Fibroblast of skin of back (primary cell): ENCODE results near the gene WDTC1.
A peak's percentile ranks its signal among the peaks of the same experiment; 100 is the strongest.

Experiments used
- DNase-seq: peaks from one replicate; pipeline ENCODE4 v3.0.0-alpha.2; 2013

The WDTC1 gene

GRCh38 chr1:27301582-27302199 lies 67.3 kb downstream of the WDTC1 start:
- DNase-seq: no peak

DNA sequence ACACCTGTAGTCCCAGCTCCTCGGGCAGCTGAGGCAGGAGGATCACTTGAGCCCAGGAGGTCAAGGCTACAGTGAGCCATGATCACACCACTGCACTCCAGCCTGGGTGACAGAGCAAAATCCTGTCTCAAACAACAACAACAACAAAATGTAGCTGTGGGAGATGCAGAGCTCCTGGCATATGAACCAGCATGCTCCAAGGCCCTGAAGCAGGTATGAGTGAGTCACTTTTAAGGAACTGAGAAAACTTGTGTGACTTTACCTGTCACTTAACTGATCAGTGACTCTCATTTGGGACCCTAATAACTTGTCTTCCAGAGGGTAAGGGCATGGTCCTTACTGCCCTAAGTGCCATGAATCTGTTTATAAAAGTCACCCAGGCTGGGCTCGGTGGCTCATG lies 68.2 kb downstream of the WDTC1 start:
- DNase-seq: no peak

DNA sequence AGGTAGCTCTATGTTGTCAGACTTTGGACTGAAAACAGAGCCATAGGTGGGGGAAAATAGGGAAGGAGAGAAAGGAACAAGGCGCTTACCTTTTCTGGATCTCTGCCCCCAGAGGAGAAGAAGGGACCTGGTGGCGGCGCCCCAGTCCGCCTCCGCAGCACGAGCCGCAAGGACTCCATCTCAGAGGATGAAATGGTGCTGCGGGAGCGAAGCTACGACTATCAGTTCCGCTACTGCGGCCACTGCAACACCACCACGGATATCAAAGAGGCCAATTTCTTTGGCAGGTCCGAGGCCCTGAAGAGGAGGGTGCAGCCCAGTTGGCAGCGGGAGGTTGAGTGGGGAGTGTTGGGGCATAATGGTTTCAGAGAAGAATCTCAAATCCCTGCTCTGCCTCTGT lies 69.1 kb downstream of the WDTC1 start:
- no peak for DNase-seq

DNA sequence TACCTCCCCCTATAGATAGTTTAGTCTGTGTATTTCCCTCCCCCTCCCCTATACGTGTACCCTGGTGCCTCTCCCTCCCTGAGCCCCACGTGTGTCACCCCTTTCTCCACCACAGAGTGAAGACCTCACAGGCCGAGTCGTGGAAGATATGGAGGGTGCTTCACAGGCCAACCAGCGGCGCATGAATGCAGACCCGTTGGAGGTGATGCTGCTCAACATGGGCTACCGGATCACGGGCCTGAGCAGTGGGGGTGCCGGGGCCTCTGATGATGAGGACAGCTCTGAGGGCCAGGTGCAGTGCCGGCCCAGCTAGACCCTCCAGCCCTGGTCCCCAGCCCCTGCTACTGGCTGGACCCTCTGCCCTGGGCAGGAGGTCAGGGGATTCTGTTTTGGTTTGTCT lies 71.6 kb downstream of the WDTC1 start:
- no peak for DNase-seq

DNA sequence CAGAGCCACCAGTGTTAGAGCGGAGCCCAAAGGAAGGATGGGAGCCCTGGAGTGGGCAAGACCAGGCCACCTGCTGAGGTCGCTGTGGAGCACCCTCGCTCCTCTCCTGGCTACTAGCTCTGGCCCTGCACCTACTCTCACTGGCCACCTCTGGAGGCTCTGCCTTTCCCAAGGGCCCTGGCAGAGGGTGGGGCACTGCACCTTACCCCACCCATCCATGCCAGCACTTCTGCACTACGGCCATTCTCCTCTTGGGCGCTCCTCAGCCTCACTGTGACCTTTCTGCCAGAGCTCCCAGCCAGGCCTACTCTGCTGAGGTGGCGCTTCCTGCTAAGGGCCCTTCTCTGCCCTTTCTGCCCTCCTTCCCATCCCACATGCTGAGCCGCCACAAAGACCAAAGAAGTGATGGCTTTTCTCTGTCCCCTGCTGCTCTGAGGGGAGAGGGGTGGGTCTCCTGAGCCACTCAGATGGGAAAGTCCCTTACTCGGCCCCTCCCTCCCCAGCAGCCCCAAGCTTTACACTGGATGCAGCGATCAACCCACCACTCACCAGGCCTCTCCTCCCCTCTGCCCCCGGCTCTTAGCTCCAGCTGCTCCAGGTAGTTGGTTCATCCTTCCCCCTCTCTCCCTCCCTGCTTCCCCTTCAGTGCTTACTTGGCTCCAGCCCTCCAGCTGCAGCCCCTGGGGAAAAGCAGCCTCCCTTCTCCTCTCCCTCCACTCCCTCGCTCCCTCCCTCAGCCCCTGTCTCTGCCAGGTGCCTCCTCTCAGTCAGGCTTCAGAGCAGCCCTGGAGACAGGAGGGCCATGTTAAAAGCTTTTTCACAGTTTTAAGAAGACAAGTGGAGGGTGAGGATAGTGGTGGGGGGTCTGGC lies 72.7 kb downstream of the WDTC1 start:
- DNase-seq: no peak

DNA sequence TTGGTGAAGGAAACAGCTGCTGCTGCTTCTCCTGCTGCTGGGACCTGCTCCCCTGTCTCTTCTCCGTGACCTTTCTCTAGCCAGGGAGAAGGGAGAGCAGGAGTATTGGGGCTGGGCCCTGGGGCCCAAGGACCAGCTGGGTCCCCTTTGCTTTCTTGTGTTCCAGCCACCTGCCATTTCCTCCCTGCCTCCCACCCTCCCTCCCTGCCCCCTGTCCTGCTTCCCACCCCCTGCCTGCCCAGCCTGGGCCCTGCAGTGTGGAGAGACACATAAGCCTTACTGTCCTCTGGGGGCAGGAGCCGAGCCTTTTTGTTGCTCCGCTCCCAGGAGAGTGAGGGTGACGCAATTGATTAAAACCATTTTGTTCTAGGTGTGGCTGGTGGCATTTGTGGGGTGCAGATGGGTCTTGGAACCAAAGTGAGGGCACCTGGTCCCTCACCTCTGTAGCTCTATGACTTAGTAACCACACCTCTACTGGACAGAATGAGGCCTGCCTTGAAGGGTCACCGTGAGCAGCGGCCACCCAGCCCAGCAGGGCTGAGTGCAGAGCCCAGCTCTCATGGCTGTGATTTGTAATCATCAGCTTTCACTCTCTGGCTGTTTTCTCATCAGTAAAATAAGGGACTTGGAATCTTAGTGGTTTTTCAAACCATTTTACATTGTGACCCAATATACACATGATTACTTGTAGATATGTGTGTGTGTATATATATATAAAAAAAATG lies 73.6 kb downstream of the WDTC1 start:
- no peak for DNase-seq

GRCh38 chr1:27314169-27314568 lies 79.7 kb downstream of the WDTC1 start:
- no peak for DNase-seq

DNA sequence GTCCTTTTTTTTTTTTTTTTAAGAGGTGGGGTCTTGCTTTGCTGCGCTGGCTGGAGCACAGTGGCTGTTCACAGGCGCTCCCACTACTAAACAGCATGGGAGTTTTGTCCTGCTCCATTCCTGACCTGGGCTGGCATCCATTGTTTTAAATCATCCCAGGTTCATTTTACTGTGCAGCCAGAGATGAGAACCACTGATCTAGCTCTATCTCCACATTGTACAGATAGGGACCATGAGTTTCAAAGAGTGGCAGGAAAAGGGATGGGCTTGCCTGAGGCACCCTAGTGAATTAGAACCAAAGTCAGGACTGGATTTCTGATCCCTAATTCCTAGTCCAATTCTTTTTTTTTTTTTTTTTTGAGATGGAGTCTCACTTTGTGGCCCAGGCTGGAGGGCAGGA lies 80.3 kb downstream of the WDTC1 start:
- no peak for DNase-seq

DNA sequence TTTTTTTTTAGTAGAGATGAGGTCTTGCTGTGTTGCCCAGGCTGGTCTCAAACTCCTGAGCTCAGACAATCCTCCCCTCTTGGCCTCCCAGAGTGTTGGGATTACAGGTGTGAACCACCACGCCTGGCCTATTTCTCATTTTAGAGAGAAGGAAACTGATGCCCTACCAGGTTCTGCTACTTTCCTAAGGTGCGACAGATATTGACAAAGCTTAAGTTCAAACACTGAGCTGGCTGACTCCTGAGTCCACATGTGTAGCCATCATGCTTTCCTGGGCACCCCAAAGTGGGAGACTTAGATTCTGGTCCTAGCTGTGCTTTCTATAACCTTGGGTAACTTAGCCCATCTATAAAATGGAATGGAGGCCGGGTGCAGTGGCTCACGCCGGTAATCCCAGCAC lies 82.4 kb downstream of the WDTC1 start:
- DNase-seq: no peak

DNA sequence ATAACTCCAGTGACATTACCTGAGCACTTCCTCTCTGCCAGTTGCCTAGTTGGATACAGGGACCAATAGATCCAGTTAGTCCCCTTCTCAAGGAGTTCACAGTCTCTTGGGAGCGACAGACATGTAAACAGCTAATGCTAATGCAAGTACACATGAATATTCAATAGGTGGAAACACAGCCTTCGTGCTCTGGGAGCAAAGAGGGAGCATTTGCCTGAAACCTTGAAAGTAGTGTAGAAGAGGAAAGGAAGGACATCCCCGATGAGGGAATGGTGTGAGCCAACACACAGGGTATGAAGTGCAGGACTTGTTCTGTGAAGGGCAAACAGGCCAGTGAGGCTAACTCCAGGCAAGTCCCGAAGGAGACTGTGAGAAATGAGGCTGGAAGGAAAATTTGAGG lies 83.7 kb downstream of the WDTC1 start:
- DNase-seq: no peak

- peak; percentile 42 for DNase-seq
Observed at GRCh38 chr1:27318596-27318995, 84.2 kb downstream of the WDTC1 start.

DNA sequence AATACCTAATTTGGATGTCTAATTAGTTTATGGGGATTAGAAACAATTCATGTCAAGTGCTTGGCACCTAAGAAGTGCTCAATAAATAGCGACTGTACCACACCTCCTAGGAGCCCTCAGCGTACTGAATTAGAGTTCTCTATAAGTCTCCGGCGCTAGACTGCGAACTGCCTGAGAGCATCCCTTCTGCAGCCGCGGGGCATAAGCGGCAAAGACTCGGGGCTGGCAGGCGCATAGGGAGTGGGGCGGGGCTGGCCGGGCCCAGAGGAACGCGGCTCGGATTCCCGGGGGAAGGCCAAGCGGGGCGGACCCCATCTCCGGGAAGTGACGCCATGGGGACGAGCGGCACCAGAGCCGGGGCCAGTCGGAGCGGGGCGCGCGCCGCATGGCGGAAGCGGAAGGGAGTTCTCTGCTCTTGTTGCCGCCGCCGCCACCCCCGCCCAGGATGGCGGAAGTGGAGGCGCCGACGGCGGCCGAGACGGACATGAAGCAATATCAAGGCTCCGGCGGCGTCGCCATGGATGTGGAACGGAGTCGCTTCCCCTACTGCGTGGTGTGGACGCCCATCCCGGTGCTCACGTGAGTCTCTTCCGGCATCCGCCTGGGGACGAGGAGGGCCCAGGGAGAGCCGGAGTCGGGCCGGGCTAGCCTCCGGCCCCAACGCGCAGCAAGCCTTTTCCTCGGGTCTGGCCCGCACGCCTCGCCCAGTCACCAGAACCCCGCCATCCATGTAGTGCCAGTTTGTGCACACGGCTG lies 87.6 kb downstream of the WDTC1 start, which contains the start of gene TMEM222:
TSS of gene TMEM222 (plus strand) at position 351 of the 756 bp plus-strand sequence. CDS start at position 386, 35 bp downstream.
- DNase-seq: peak; percentile 97

DNA sequence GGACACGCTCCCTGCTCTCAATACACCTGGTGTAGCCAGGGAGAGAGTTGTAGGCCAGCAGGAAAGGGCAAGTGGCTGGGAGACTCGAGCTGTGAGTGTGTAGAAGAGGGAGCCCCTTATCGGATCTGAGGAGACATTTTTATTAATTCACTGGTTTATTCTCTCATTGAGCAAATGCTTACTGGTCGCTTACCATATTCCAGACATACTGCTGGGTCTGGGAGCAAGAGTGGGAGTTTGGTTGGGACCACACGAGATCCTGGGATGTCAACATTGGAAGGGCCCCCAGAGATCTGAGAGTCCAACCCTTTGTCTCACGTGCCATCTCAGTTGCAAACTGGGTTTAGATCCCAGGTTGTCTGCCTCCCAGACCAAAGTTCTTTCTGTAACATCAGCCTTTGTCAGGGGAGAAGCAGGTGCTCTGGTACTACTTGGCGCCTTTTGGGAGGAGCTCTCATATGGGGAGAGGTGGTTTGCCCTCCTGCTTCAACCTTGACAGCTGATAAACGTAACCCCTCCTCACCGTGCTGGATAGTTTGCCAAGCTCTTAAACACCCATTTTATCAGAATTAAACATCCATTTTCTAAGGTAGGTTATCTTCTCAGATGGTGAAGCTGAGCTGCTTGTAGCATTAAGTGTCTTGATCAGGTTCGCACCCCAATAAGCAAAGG lies 88.3 kb downstream of the WDTC1 start:
- DNase-seq: no peak

DNA sequence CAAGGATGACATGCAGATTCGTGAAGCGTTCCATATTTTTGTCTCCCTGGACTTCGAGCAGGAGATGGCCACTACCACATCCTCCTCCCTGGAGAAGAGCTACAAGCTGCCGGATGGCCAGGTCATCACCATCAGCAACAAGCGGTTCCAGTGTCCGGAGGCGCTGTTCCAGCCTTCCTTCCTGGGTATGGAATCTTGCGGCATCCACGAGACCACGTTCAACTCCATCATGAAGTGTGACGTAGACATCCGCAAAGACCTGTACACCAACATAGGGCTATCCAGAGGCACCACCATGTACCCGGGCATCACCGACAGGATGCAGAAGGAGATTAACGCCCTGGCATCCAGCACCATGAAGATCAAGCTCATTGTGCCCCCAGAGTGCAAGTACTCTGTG lies 90.9 kb downstream of the WDTC1 start:
- DNase-seq: no peak

GRCh38 chr1:27327964-27328363 lies 93.5 kb downstream of the WDTC1 start:
- DNase-seq: no peak

GRCh38 chr1:27330786-27331185 lies 96.4 kb downstream of the WDTC1 start:
- DNase-seq: no peak

DNA sequence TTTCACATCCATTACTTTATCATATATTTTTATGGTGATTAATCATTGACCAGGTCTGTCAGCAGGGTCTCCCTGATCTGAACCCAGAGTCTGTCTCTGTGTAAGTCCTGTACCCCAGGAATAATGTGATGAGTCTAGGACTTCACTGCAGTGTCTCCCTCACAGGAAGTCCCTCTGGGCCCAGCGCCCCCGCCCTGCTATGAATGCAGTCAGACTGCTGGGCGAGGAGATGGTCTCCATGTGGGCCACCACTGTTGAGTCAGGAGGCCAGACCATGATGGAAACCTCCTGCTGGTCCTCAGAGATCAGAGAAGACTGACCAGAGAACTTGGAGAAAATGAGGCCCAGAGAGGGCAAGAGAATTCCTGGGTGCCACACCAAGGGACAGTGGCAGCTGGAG lies 97.0 kb downstream of the WDTC1 start:
- no peak for DNase-seq

- DNase-seq: no peak
Observed at GRCh38 chr1:27331922-27332321, 97.5 kb downstream of the WDTC1 start.

- DNase-seq: peak; percentile 33
Observed at GRCh38 chr1:27332536-27333281, 98.3 kb downstream of the WDTC1 start.

DNA sequence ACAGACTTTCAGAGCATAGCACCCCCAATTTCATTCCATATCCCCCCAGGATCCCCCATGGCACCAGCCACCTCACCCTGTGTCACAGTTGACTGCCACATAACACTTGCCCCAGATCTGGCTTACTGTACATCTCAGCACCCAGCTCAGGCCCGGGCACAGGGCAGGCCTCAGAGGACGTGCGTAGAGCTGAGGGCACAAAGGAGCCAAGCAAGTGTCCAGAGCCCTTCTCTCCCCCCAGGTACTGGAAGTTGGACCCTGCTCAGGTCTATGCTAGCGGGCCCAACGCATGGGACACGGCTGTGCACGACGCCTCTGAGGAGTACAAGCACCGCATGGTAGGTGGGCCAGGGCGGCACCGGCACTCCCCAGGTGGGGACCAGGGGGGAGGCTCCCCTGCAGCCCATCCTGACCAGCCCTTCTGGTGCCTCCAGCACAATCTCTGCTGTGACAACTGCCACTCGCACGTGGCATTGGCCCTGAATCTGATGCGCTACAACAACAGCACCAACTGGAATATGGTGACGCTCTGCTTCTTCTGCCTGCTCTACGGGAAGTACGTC lies 99.4 kb downstream of the WDTC1 start:
- DNase-seq: no peak
